HepG2 (cell line): Measurements from ENCODE around the gene TSPAN32. TPM values are rescaled to one million over a fixed set of nuclear protein-coding genes. Genes with fewer than 3 reads are reported as not detected.

Experiments
- ATAC-seq: fragments of 200-7000 bp; cut with Tn5 transposase; 3 replicates; pipeline ENCODE4 v1.9.1; 2020; ENCODE audit warnings: mild to moderate bottlenecking, moderate library complexity
- BruUV-seq: library from RNA; stranded (reverse); fragments of 400-500 nt; replicated peaks from 2 replicates; lab custom pipeline; 2021; lab: Mats Ljungman, UMichigan
- CTCF ChIA-PET: fragments of 300-600 bp; formaldehyde crosslinking; extraction: SDS; loops from one replicate; lab custom pipeline; 2021; ENCODE audit warnings: low total read pairs, inconsistent platforms, low intra/inter-chr PET ratio; lab: Yijun Ruan, JAX
- POLR2A ChIA-PET: fragments of 350-600 bp; sonication (Branson Sonifier 250); formaldehyde crosslinking; loops from one replicate; lab custom pipeline; 2020; ENCODE audit warnings: antibody characterized with exemption, inconsistent platforms; lab: Yijun Ruan, JAX
- DNase-seq: peaks from one replicate; pipeline ENCODE4 v3.0.0-alpha.2; 2015; ENCODE audit warnings: low spot score
- FAIRE-seq: peaks from 3 replicates; lab custom pipeline; 2011; peaks lifted over from hg19 to GRCh38; lab: Jason Lieb, UNC
- H2AFZ ChIP-seq: one replicate; pipeline ENCODE4 v1.6.1; 2011; ENCODE audit warnings: low read length, inconsistent platforms
- H3K27ac ChIP-seq: fragments of 300-600 bp; 3 replicates; pipeline ENCODE4 v1.8.0; 2011; ENCODE audit warnings: mixed run types, mild to moderate bottlenecking, mixed read lengths, low read length, inconsistent platforms; ENCODE audit not compliant: insufficient read depth; ENCODE audit errors: extremely low read length
- H3K27me3 ChIP-seq, 2 experiments: fragments of 200-600 bp in 1 of 2; 2 replicates in 1 of 2; 3 replicates in 1 of 2; pipeline versions ENCODE4 v1.6.0 to v1.8.0; 2011; ENCODE audit warnings: low read length in 2 of 2, mild to moderate bottlenecking in 2 of 2, moderate library complexity in 2 of 2, inconsistent platforms in 1 of 2; ENCODE audit not compliant: insufficient read depth in 2 of 2, control insufficient read depth in 1 of 2
- H3K36me3 ChIP-seq, 2 experiments: fragments of 200-600 bp in 1 of 2; replicated peaks in 1 of 2; 2 replicates in 1 of 2; 3 replicates in 1 of 2; pipeline versions ENCODE4 v1.5.1 to v1.8.0; 2011; ENCODE audit warnings: low read length in 2 of 2, inconsistent platforms in 1 of 2; ENCODE audit not compliant: insufficient read depth in 2 of 2, control insufficient read depth in 1 of 2
- H3K4me1 ChIP-seq: 2 replicates; pipeline ENCODE4 v1.5.1; 2012; ENCODE audit warnings: low read length, inconsistent platforms; ENCODE audit not compliant: insufficient read depth
- H3K4me2 ChIP-seq: 2 replicates; pipeline ENCODE4 v1.6.0; 2011; ENCODE audit warnings: low read depth, low read length, inconsistent platforms
- H3K4me3 ChIP-seq, 3 experiments: fragments of 200-600 bp in 1 of 3; sonication (generic), shearing (Covaris generic) in 1 of 3; replicated peaks in 1 of 3; 2 replicates each; pipeline ENCODE4 v1.5.1; 2011 to 2016; ENCODE audit warnings: low read length in 3 of 3, inconsistent platforms in 2 of 3, low read depth in 2 of 3, mild to moderate bottlenecking in 2 of 3, control low read depth in 1 of 3, mixed read lengths in 1 of 3; ENCODE audit not compliant: insufficient read depth in 1 of 3
- H3K79me2 ChIP-seq: one replicate; pipeline ENCODE4 v1.6.1; 2011; ENCODE audit warnings: low read length, inconsistent platforms; ENCODE audit not compliant: insufficient read depth
- H3K9ac ChIP-seq: 2 replicates; pipeline ENCODE4 v1.6.0; 2011; ENCODE audit warnings: mild to moderate bottlenecking, low read depth, low read length, inconsistent platforms; ENCODE audit not compliant: insufficient read depth
- H3K9me3 ChIP-seq: 2 replicates; pipeline ENCODE4 v1.5.1; 2012; ENCODE audit warnings: mild to moderate bottlenecking, low read length
- H4K20me1 ChIP-seq: 2 replicates; pipeline ENCODE4 v1.6.0; 2011; ENCODE audit warnings: inconsistent platforms, mild to moderate bottlenecking, low read length, moderate library complexity; ENCODE audit not compliant: insufficient read depth
- CEBPG ChIP-seq: IDR thresholded peaks from 2 replicates; pipeline ENCODE4 v1.6.1; 2016
- FOXJ3 ChIP-seq: sonication (generic); formaldehyde crosslinking; IDR thresholded peaks from 2 replicates; pipeline ENCODE4 v1.4.0; 2020; ENCODE audit warnings: missing genetic modification reagents, mild to moderate bottlenecking, borderline replicate concordance
- JUNB ChIP-seq: sonication (generic); formaldehyde crosslinking; IDR thresholded peaks from 2 replicates; pipeline ENCODE4 v1.8.0; 2022; ENCODE audit warnings: missing genetic modification reagents, mild to moderate bottlenecking, borderline replicate concordance
- KDM4B ChIP-seq: sonication (generic); formaldehyde crosslinking; IDR thresholded peaks from 2 replicates; pipeline ENCODE4 v1.4.0; 2020; ENCODE audit warnings: missing genetic modification reagents
- NBN ChIP-seq: fragments of 450-650 bp; conservative IDR thresholded peaks from 2 replicates; pipeline ENCODE4 v1.6.1; 2017
- NCOA1 ChIP-seq: sonication (generic); formaldehyde crosslinking; IDR thresholded peaks from 2 replicates; pipeline ENCODE4 v1.9.0; 2021; ENCODE audit warnings: missing genetic modification reagents
- SMAD3 ChIP-seq: sonication (generic); formaldehyde crosslinking; IDR thresholded peaks from 2 replicates; pipeline ENCODE4 v1.4.0; 2020; ENCODE audit warnings: missing genetic modification reagents
- SPEN ChIP-seq: sonication (generic); formaldehyde crosslinking; IDR thresholded peaks from 2 replicates; pipeline ENCODE4 v1.5.1; 2020; ENCODE audit warnings: low read depth, mild to moderate bottlenecking, missing genetic modification reagents
- ZBTB49 ChIP-seq: sonication (generic); formaldehyde crosslinking; IDR thresholded peaks from 2 replicates; pipeline ENCODE4 v1.4.0; 2020; ENCODE audit warnings: missing genetic modification reagents, borderline replicate concordance
- ZNF180 ChIP-seq: sonication (generic); formaldehyde crosslinking; IDR thresholded peaks from 2 replicates; pipeline ENCODE4 v1.4.0; 2020; ENCODE audit warnings: low read depth, missing genetic modification reagents, borderline replicate concordance
- ZNF354B ChIP-seq: sonication (generic); formaldehyde crosslinking; IDR thresholded peaks from 2 replicates; pipeline ENCODE4 v1.8.0; 2022; ENCODE audit warnings: mild to moderate bottlenecking, missing genetic modification reagents
- ZNF737 ChIP-seq: sonication (generic); formaldehyde crosslinking; IDR thresholded peaks from 2 replicates; pipeline ENCODE4 v1.5.0; 2020; ENCODE audit warnings: missing genetic modification reagents, mild to moderate bottlenecking, borderline replicate concordance
- ZNF770 ChIP-seq: sonication (generic); formaldehyde crosslinking; IDR thresholded peaks from 2 replicates; pipeline ENCODE4 v1.5.0; 2020; ENCODE audit warnings: mild to moderate bottlenecking, missing genetic modification reagents
- ZNF777 ChIP-seq: sonication (generic); formaldehyde crosslinking; IDR thresholded peaks from 2 replicates; pipeline ENCODE4 v1.4.0; 2020; ENCODE audit warnings: missing genetic modification reagents
- ZSCAN20 ChIP-seq: sonication (generic); formaldehyde crosslinking; IDR thresholded peaks from 2 replicates; pipeline ENCODE4 v1.4.0; 2020; ENCODE audit warnings: missing genetic modification reagents, mild to moderate bottlenecking, borderline replicate concordance
- WGBS: methylation state at CpG from one replicate; pipeline ENCODE4 v1.1.6; 2017; ENCODE audit warnings: low lambda C conversion rate; 5-methylcytosine and 5-hydroxymethylcytosine counted together
- in situ Hi-C: cut with HindIII; loops from 2 replicates; pipeline ENCODE4 v1.10.0; 2017; ENCODE audit warnings: low pct_unique_long_range_greater_than_20kb; ENCODE audit not compliant: extremely low pct_ligation_motif_present
- intact Hi-C: fragments of 100-400 bp; cut with micrococcal nuclease; formaldehyde crosslinking; loops from one replicate; pipeline ENCODE4 v1.10.0; 2022; ENCODE audit not compliant: unreplicated experiment
- polyA plus RNA-seq, 8 experiments: library from polyadenylated mRNA; depleted of rRNA in 3 of 8; stranded (reverse) in 7 of 8; unstranded in 1 of 8; fragments of >200 nt; fragmentation: Illumina TruSeq in 4 of 8; extraction: Trizol in 4 of 8; gene quantifications; 2 replicates each; pipeline versions ENCODE4 v1.2.1 to v1.2.3, GENCODE V29; 2011 to 2016; ENCODE audit warnings: low read depth in 4 of 8, missing spikeins in 1 of 8, mixed read lengths in 1 of 8; ENCODE audit not compliant: insufficient read depth in 1 of 8
- total RNA-seq, 5 experiments: library from RNA; depleted of rRNA; stranded (reverse); fragments of >200 nt; fragmentation: Illumina TruSeq; extraction: Trizol; gene quantifications; 2 replicates each; pipeline ENCODE4 v1.2.3, GENCODE V29; 2016; ENCODE audit warnings: low read depth in 1 of 5
- TF ChIP-seq, protein P1 (sequence below): sonication (generic); formaldehyde crosslinking; IDR thresholded peaks from 2 replicates; pipeline ENCODE4 v1.4.0; 2020; ENCODE audit warnings: missing genetic modification reagents; ENCODE audit errors: not compliant biosample characterization
- TF ChIP-seq, protein P2 (sequence below): sonication (generic); formaldehyde crosslinking; IDR thresholded peaks from 2 replicates; pipeline ENCODE4 v1.9.0; 2021; ENCODE audit warnings: missing genetic modification reagents, mild to moderate bottlenecking, borderline replicate concordance
- TF ChIP-seq, protein P3 (sequence below): sonication (generic); formaldehyde crosslinking; IDR thresholded peaks from 2 replicates; pipeline ENCODE4 v1.4.0; 2020; ENCODE audit warnings: missing genetic modification reagents, low read depth, mild to moderate bottlenecking, borderline replicate concordance

Gene TSPAN32
- total and polyA plus RNA-seq, 2 of the 13 experiments (the other 11 are each of a cell fraction or from before 2014, with no cell fraction given): 0.09 to 0.70 TPM

DNA sequence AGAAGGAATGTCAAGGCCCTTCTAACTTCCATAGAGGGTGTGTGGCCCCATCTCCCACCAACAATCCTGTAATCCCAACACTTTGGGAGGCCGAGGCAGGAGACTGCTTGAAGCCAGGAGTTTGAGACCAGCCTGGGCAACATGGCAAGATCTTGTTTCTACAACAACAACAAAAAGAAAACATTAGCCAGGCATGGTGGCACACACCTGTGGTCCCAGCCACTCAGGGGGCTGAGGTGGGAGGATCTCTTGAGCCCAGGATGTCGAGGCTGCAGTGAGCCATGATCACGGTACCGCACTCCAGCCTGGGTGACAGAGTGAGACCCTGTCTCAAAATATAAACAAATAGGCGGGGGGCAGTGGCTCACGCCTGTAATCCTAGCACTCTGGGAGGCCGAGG lies 16.9 kb downstream of the TSPAN32 start:
- ChIA-PET CTCF (no interaction called here), POLR2A (no interaction called here)
- H3K79me2 ChIP-seq: no peaks in the 10 kb centered on the region
- no peak overlapping the region for H3K4me2 ChIP-seq
- H3K27me3 ChIP-seq: peaks cover 8 to 25% of the 10 kb centered on the region in 2 experiments; a peak in 2 of 5 replicates
- no peaks in the 10 kb centered on the region for H3K36me3 ChIP-seq
- no peak overlapping the region for H3K4me3 ChIP-seq
- WGBS: 44% methylated on average over 6 of the region's 7 CpGs
- H4K20me1 ChIP-seq: no peaks in the 10 kb centered on the region
- ATAC-seq: no peak
- no peak for DNase-seq
- no peak overlapping the region for H3K9ac ChIP-seq
- in situ Hi-C loops (no loop called here), intact Hi-C loops (loop anchor here (10.0 kb wide), 1 partner anchor 216 kb away; no protein-coding TSS in a partner anchor)
- FAIRE-seq: no peak
- no TSS peak for BruUV-seq
- H2AFZ ChIP-seq: no peak overlapping the region
- no peak overlapping the region for H3K27ac ChIP-seq
- H3K4me1 ChIP-seq: no peaks in the 10 kb centered on the region
- H3K9me3 ChIP-seq: no peaks in the 10 kb centered on the region
- TF ChIP-seq NCOA1 (no peak), KDM4B (no peak), NBN (no peak), ZNF354B (CRISPR knock-in tag) (no peak), ZNF180 (CRISPR knock-in tag) (no peak), ZNF777 (no peak), CEBPG (CRISPR knock-in tag) (no peak), JUNB (CRISPR knock-in tag) (no peak), SMAD3 (no peak), ZSCAN20 (no peak), FOXJ3 (CRISPR knock-in tag) (no peak), ZNF737 (CRISPR knock-in tag) (no peak), ZBTB49 (CRISPR knock-in tag) (no peak), SPEN (CRISPR knock-in tag) (no peak), ZNF770 (no peak)
- TF ChIP-seq, protein P1, sequence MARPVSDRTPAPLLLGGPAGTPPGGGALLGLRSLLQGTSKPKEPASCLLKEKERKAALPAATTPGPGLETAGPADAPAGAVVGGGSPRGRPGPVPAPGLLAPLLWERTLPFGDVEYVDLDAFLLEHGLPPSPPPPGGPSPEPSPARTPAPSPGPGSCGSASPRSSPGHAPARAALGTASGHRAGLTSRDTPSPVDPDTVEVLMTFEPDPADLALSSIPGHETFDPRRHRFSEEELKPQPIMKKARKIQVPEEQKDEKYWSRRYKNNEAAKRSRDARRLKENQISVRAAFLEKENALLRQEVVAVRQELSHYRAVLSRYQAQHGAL: no peak
- TF ChIP-seq, protein P2, sequence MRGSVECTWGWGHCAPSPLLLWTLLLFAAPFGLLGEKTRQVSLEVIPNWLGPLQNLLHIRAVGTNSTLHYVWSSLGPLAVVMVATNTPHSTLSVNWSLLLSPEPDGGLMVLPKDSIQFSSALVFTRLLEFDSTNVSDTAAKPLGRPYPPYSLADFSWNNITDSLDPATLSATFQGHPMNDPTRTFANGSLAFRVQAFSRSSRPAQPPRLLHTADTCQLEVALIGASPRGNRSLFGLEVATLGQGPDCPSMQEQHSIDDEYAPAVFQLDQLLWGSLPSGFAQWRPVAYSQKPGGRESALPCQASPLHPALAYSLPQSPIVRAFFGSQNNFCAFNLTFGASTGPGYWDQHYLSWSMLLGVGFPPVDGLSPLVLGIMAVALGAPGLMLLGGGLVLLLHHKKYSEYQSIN (CRISPR knock-in tag): no peak
- TF ChIP-seq, protein P3, sequence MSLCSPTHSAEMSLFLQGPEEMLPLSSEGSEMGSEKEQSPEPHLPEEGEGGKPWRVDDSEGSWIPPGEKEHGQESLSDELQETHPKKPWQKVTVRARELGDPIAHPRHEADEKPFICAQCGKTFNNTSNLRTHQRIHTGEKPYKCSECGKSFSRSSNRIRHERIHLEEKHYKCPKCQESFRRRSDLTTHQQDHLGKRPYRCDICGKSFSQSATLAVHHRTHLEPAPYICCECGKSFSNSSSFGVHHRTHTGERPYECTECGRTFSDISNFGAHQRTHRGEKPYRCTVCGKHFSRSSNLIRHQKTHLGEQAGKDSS: no peak
